GM18520 (cell line): ENCODE measurements around the gene RBM34.

ENCODE experiments used
- ATAC-seq: cut with Tn5 transposase; IDR thresholded peaks from one replicate; pipeline ENCODE4 v1.9.1; 2021; ENCODE audit not compliant: unreplicated experiment

RBM34 gene

GRCh38 chr1:235156265-235156664 lies 4.8 kb downstream of the RBM34 start:
- no peak for ATAC-seq

DNA sequence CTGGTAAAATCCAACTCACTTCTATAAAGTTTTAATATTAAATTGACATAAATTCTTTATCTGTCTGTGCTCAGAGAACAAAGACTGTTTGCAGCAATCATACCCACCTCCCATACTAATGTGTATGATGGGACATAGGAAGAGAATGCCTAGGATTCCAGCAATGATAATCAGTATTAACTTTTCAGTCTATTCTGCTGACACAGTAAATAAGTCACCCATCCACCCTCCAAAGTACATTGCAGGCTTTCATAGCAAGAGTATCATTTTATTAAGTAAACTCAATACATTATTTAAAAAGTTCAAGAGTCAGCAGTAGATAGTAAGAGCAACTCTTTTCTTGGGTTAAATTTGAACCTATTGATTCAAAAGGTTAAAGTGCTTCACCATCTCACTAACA lies 8.8 kb downstream of the RBM34 start:
- no peak for ATAC-seq

- no peak for ATAC-seq
Measured at GRCh38 chr1:235151033-235151432, 10.0 kb downstream of the RBM34 start.

DNA sequence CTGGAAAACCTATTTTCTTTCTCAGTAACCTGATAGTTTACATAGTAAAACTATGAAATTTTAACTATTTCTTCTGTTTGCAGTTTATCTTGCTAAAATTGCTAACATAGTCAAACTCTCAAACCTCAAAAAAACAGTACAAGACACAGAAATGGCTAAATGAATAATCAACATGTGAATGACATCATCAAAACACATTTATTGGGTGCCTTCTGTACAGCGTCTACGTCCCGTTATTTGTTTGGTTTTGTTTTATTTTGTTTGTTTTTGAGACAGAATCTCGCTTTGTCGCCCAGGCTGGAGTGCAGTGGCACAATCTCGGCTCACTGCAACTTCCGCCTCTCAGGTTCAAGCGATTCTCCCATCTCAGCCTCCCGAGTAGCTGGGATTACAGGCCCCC lies 11.2 kb downstream of the RBM34 start:
- ATAC-seq = no peak

- no peak for ATAC-seq
Measured at GRCh38 chr1:235147269-235147668, 13.8 kb downstream of the RBM34 start.

- ATAC-seq = no peak
Measured at GRCh38 chr1:235145639-235146038, 15.4 kb downstream of the RBM34 start.

DNA sequence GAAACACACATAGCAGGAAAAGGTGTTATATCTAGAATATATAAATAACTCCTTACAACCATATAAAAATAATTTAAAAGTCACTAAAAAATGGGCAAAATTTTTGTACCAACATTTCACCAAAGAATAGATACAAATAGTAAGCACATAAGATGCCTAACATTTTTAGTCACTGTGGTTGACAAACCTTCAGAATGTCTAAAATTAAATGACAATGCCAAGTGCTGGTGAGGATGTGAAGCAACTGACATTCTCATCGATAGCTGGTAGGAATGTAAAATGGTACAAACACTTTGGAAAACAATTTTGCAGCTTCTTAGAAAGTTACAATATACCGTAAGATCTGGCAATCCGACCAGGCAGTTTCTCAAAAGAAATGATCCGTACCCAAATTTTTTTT lies 18.1 kb downstream of the RBM34 start:
- ATAC-seq = no peak

DNA sequence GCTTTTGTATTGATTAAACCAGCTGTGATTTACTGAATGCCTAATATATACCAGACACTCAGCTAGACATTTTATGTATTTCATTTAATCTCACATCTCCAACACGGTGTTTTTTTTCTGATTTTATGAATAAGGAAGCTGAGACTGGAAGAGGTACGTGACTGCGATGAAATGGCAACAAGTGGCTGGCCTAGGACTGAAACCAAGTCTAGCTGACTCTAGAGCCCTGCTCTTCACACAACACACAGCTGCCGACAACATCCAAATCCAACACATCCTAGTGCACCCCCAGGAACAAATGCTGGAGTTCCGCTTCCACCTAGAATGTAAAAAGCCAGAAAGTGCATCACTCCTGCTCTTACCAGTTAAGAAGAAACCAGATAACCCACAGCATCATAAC lies 21.7 kb downstream of the RBM34 start:
- ATAC-seq = no peak

- ATAC-seq = no peak
Measured at GRCh38 chr1:235138821-235139220, 22.2 kb downstream of the RBM34 start.

- no peak for ATAC-seq
Measured at GRCh38 chr1:235136111-235136510, 24.9 kb downstream of the RBM34 start.

GRCh38 chr1:235134171-235134570 lies 26.9 kb downstream of the RBM34 start:
- no peak for ATAC-seq

- ATAC-seq = no peak
Measured at GRCh38 chr1:235133086-235133485, 28.0 kb downstream of the RBM34 start.

DNA sequence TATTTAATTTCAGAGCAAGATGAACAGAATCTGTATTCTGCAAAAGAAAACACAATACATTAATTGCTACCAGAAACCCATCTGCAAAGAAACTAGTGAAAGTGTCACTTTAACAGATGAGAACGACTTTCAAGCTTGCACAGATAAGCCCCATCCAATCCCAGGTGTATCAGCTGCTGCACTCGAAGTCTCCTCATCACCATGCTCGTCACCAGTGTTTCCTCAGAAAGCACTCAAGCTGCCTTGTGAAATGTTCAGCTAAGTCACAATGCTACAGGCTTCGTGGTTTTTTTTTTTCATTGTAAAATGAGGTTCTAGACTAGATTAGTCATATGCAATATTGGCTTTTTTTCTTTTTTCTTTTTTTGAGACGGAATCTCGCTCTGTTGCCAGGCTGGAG lies 29.1 kb downstream of the RBM34 start:
- no peak for ATAC-seq

DNA sequence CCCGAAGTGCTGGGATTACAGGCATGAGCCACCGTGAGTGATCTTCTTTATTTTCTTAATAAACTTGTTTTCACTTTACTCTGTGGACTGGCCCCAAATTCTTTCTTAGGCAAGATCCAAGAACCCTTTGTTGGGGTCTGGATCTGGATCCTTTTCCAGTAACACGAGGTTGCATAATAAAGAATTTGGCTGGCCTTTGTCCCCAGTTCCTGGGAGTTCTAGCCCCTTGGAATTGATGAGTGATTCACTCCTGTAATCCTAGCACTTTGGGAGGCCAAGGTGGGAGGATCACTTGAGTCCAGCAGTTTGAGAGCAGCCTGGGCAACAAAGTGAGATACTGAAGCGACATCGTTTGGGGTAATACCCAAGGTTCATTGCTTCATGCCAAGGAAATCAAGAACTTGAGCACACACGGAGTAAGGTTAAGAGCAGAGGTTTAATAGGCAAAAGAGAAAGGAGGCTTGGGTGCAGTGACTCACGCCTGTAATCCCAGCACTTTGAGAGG lies 30.2 kb downstream of the RBM34 start:
- no peak for ATAC-seq

DNA sequence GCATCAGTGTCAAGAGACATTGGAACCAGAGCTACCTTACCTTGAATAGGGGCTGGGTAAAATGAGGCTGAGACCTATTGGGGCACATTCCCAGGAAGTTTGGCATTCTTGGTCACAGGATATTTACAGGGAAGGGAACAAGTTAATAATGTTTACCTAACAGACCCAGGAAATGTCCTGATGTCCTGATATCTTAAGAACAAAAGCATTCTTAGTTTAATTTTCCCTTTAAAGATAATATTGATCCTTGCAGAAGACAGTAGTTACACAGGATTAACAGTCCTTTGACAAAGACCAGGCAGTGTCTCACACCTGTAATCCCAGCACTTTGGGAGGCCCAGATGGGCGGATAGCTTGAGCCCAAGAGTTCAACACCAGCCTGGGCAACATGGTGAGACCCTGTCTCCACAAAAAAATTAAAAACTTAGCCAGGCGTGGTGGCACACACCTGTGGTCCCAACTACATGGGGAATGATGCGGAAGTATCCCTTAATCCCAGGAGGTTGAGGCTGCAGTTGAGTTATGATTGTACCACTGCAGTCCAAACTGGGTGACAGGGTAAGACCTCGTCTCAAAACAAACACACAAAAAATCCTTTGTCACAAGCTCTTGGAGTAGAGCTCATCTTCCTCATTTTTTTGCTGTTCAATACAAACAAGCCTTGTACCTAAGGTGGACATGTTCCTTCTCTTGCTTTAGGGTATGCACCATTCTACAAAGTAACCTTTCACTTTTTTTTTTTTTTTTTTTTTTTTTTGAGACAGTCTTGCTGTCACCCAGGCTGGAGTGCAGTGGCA lies 31.1 kb downstream of the RBM34 start:
- no peak for ATAC-seq

DNA sequence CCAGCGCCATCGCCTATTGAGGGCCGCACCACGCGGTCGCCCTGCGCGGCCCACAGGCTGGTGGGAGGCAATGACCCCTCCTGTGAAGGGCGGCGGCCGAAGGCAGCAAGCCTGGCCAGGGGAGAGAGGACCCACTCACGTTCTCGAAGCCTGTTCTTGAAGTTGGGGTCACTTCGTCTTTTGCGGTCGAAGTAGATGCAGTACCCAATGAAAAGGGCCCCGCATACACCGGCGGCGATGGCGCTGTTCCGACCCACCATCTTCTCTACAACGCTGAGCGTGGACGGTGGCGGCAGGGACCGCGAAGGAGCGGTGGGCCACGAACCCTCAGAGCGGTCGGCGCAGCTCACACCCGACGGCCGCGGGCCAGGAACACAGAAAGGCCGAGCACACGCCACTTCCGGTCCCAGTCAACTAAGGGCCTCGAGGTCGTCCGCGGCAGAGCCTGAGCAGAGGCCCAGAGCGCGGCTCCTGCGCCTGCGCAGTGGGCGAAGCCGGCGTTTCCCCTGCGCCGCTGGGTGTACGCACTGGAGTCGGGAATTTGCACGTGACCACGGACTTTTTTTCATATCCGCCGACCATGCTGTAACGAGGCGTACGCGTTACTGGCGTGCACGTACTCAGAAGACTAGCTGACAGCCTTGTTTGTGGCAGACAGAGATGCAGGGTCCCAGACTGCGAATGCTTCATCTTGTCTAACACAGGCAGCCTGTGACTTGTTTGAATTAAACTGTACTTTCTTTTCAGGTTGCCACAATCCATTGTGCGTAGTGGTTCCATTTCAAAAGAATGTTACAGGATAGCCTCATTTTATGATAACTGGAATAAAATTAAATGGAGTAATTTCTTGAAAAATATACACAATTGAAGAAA lies 32.4 kb downstream of the RBM34 start, which contains the start of gene TOMM20:
Gene TOMM20, minus strand, starts transcription at position 382 of the 873 bp plus-strand sequence. Its CDS starts 122 bp downstream, at position 260.
- ATAC-seq = peak; percentile 89

GRCh38 chr1:235127732-235128455 lies 33.2 kb downstream of the RBM34 start:
- no peak for ATAC-seq

DNA sequence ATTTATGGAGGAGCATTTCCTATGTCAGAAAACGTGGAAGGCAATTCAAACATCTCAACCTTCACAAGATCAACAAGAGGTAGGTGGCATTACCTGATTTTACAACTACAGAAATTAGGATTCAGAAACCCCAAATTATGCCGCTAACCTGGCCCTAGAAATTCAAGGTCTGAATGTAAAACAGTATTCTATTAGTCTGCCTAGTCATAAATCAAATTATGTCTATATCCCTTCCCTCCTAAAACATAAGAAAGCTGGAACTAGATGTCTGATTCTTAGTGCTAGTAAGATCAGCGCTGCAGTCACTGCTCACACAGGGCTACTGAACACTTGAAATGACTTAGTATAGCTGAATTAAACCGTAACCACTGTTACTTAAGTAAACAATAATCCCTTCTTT lies 33.8 kb downstream of the RBM34 start:
- ATAC-seq = no peak

- ATAC-seq = no peak
Measured at GRCh38 chr1:235124665-235125064, 36.4 kb downstream of the RBM34 start.

GRCh38 chr1:235124111-235124510 lies 36.9 kb downstream of the RBM34 start:
- no peak for ATAC-seq

GRCh38 chr1:235122348-235122747 lies 38.7 kb downstream of the RBM34 start:
- no peak for ATAC-seq
